ENCODE measurements around the gene MYLK2.
A peak's percentile ranks its signal among the peaks of the same experiment; 100 is the strongest.

MYLK2 gene

GRCh38 chr20:31851240-31851955 lies 32.2 kb downstream of the MYLK2 start:
- DNase-seq, result no peak

- DNase-seq, result no peak
Measured at GRCh38 chr20:31853481-31853880, 34.3 kb downstream of the MYLK2 start.

GRCh38 chr20:31856516-31856915 lies 37.4 kb downstream of the MYLK2 start:
- DNase-seq, result no peak

GRCh38 chr20:31857861-31858759 lies 39.0 kb downstream of the MYLK2 start:
- no peak for DNase-seq

GRCh38 chr20:31858760-31859083 lies 39.6 kb downstream of the MYLK2 start:
- no peak for DNase-seq

- DNase-seq, result no peak
Measured at GRCh38 chr20:31859266-31859997, 40.3 kb downstream of the MYLK2 start.

GRCh38 chr20:31859998-31860380 lies 40.8 kb downstream of the MYLK2 start:
- DNase-seq, result no peak

- DNase-seq, result no peak
Measured at GRCh38 chr20:31860390-31861134, 41.4 kb downstream of the MYLK2 start.

- no peak for DNase-seq
Measured at GRCh38 chr20:31861135-31861384, 41.9 kb downstream of the MYLK2 start.

GRCh38 chr20:31861385-31862156 lies 42.4 kb downstream of the MYLK2 start:
- DNase-seq, result peak in 23 of 58 donors; percentile 12 to 50 (median 26)

- DNase-seq, result no peak
Measured at GRCh38 chr20:31862157-31862470, 43.0 kb downstream of the MYLK2 start.

GRCh38 chr20:31862506-31862905 lies 43.4 kb downstream of the MYLK2 start:
- DNase-seq, result no peak

- DNase-seq, result no peak
Measured at GRCh38 chr20:31863296-31864085, 44.3 kb downstream of the MYLK2 start.

GRCh38 chr20:31864521-31865400 lies 45.6 kb downstream of the MYLK2 start:
- no peak for DNase-seq

GRCh38 chr20:31866221-31866620 lies 47.1 kb downstream of the MYLK2 start:
- no peak for DNase-seq

GRCh38 chr20:31868853-31869672 lies 49.9 kb downstream of the MYLK2 start:
- DNase-seq, result no peak

- DNase-seq, result no peak
Measured at GRCh38 chr20:31869673-31869941, 50.5 kb downstream of the MYLK2 start.

GRCh38 chr20:31869942-31870725 lies 51.0 kb downstream of the MYLK2 start, which contains the start of the genes DUSP15 and TTLL9:
DUSP15 (minus strand) TSS chr20:31870527; CDS start chr20:31870337, 190 bp downstream.
TTLL9 (plus strand) TSS chr20:31870634; CDS start chr20:31871127, 493 bp downstream.
- peak in 52 of 58 donors; percentile 19 to 86 (median 68) for DNase-seq
